Mammary epithelial cell (primary cell): ENCODE data around the gene HCN3.

Source experiments
- CTCF ChIP-seq, 2 donors: IDR thresholded peaks in 1 of 2; conservative IDR thresholded peaks in 1 of 2; 2 replicates each; pipeline ENCODE4 v1.5.1; 2011 to 2012; ENCODE audit warnings: inconsistent platforms in 2 of 2, low read length in 2 of 2, mild to moderate bottlenecking in 2 of 2, control low read depth in 1 of 2, low read depth in 1 of 2; ENCODE audit not compliant: insufficient read depth in 1 of 2; ENCODE audit errors: extremely low read depth in 1 of 2
- EZH2 ChIP-seq: IDR thresholded peaks from 2 replicates; pipeline ENCODE4 v1.6.1; 2012; ENCODE audit warnings: low read length, inconsistent platforms, borderline replicate concordance

DNA sequence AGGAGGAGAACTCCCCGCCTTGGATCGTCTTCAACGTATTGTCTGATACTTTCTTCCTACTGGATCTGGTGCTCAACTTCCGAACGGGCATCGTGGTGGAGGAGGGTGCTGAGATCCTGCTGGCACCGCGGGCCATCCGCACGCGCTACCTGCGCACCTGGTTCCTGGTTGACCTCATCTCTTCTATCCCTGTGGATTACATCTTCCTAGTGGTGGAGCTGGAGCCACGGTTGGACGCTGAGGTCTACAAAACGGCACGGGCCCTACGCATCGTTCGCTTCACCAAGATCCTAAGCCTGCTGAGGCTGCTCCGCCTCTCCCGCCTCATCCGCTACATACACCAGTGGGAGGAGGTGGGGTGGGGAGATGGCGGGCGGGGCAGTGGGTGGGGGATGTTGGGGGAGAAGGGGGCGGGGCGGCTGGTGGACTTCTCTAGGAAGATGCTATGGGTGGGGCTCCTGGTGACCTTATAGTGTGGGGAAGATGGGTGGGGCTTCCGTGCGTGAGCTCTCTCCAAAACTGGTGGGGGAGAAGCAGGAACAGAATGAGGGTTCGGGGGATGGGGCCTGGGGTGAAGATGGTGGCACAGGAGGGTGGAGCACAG, 5.3 kb downstream of the HCN3 start:
- TF ChIP-seq EZH2 (no peak), CTCF (conservative IDR thresholded peaks at IDR 0.05 in 1 of 2, IDR thresholded peaks at IDR 0.05 in 1 of 2; ENCODE audit: extremely low read depth in 1 of 2, insufficient read depth in 1 of 2, low read depth in 1 of 2, low read length in 2 of 2) (no peak)
